GM18951 (cell line): ENCODE measurements around the gene SEL1L3.

Experiments used
- POLR2A ChIP-seq: IDR thresholded peaks from 4 replicates; pipeline ENCODE4 v1.6.1; 2011; ENCODE audit warnings: mild to moderate bottlenecking; ENCODE audit not compliant: insufficient read length, insufficient read depth; ENCODE audit errors: extremely low read depth
- in situ Hi-C: fragments of 300-500 bp; cut with MboI; formaldehyde crosslinking; loops from one replicate; pipeline ENCODE4 v1.12.0; 2022; ENCODE audit warnings: low sequenced_read_pairs, mixed read lengths, inconsistent platforms; ENCODE audit not compliant: unreplicated experiment

SEL1L3 gene

GRCh38 chr4:25816591-25817058 is 46.2 kb downstream of the SEL1L3 start:
- in situ Hi-C loops = no loop called here
- TF ChIP-seq POLR2A = no peak

GRCh38 chr4:25815586-25815985 is 47.2 kb downstream of the SEL1L3 start:
- in situ Hi-C loops = no loop called here
- TF ChIP-seq POLR2A = no peak

GRCh38 chr4:25814301-25815136 is 48.3 kb downstream of the SEL1L3 start:
- TF ChIP-seq POLR2A = no peak
- in situ Hi-C loops = no loop called here

GRCh38 chr4:25813448-25814106 is 49.2 kb downstream of the SEL1L3 start:
- no peak for TF ChIP-seq POLR2A
- in situ Hi-C loops = no loop called here

GRCh38 chr4:25811841-25812240 is 50.9 kb downstream of the SEL1L3 start:
- in situ Hi-C loops = no loop called here
- no peak for TF ChIP-seq POLR2A

- no peak for TF ChIP-seq POLR2A
- in situ Hi-C loops = no loop called here
These were observed 51.5 kb downstream of the SEL1L3 start for GRCh38 chr4:25811374-25811690.

- in situ Hi-C loops = no loop called here
- no peak for TF ChIP-seq POLR2A
These were observed 52.1 kb downstream of the SEL1L3 start for GRCh38 chr4:25810461-25811373.

GRCh38 chr4:25809996-25810395 is 52.8 kb downstream of the SEL1L3 start:
- no peak for TF ChIP-seq POLR2A
- in situ Hi-C loops = no loop called here

GRCh38 chr4:25807102-25807728 is 55.6 kb downstream of the SEL1L3 start:
- TF ChIP-seq POLR2A = no peak
- in situ Hi-C loops = no loop called here

GRCh38 chr4:25805255-25805860 is 57.4 kb downstream of the SEL1L3 start:
- no peak for TF ChIP-seq POLR2A
- in situ Hi-C loops = no loop called here

GRCh38 chr4:25803720-25804225 is 59.0 kb downstream of the SEL1L3 start:
- in situ Hi-C loops = no loop called here
- no peak for TF ChIP-seq POLR2A

GRCh38 chr4:25801594-25801993 is 61.2 kb downstream of the SEL1L3 start:
- TF ChIP-seq POLR2A = no peak
- in situ Hi-C loops = no loop called here
